BLaER1 treated with 17β-estradiol and CSF1 and Interleukin-3, amounts not matched to agents 10 nM and 100 nM (cell line): ENCODE data around the gene KCMF1.

Experiments
- H3K27ac ChIP-seq, 11 experiments: shearing (Covaris generic); formaldehyde crosslinking; 2 replicates each; pipeline ENCODE4 v1.8.1; 2022
- H3K27me3 ChIP-seq, 11 experiments: shearing (Covaris generic); formaldehyde crosslinking; 2 replicates each; pipeline ENCODE4 v1.8.1; 2022
- H3K36me3 ChIP-seq, 11 experiments: shearing (Covaris generic); formaldehyde crosslinking; 2 replicates each; pipeline ENCODE4 v1.8.1; 2022
- H3K4me1 ChIP-seq, 10 experiments: shearing (Covaris generic); formaldehyde crosslinking; 2 replicates each; pipeline ENCODE4 v1.8.1; 2022
- H3K4me2 ChIP-seq, 11 experiments: shearing (Covaris generic); formaldehyde crosslinking; 2 replicates each; pipeline ENCODE4 v1.8.1; 2022
- H3K4me3 ChIP-seq, 10 experiments: shearing (Covaris generic); formaldehyde crosslinking; 2 replicates each; pipeline ENCODE4 v1.8.1; 2022
- H3K9ac ChIP-seq, 11 experiments: shearing (Covaris generic); formaldehyde crosslinking; 2 replicates each; pipeline ENCODE4 v1.8.1; 2022
- H3K9me3 ChIP-seq, 11 experiments: shearing (Covaris generic); formaldehyde crosslinking; replicated peaks in 1 of 11; 2 replicates each; pipeline ENCODE4 v1.8.1; 2022
- H4K20me1 ChIP-seq, 11 experiments: shearing (Covaris generic); formaldehyde crosslinking; 2 replicates each; pipeline ENCODE4 v1.8.1; 2022
- Cebpa-rat ChIP-seq, 11 experiments: shearing (Covaris generic); IDR thresholded peaks; 2 replicates each; pipeline ENCODE4 v1.8.1; 2022

The KCMF1 gene

GRCh38 chr2:85064927-85065577 is 94.1 kb downstream of the KCMF1 start:
- Histone ChIP-seq H4K20me1 (no peaks in the 10 kb centered on the region), H3K27ac (no peak overlapping the region), H3K9me3 (no peaks in the 10 kb centered on the region), H3K36me3 (no peaks in the 10 kb centered on the region), H3K4me3 (no peak overlapping the region), H3K4me1 (peaks cover 0 to 11% (median 8%) of the 10 kb centered on the region in 10 experiments; a peak in 13 of 20 replicates), H3K27me3 (no peaks in the 10 kb centered on the region), H3K9ac (0 out of 22 replicates have a peak overlapping the region, but pooled peaks of 1 of the 11 experiments have one; percentile 23), H3K4me2 (no peak overlapping the region)
- no peak for TF ChIP-seq Cebpa-rat (IDR thresholded peaks at IDR 0.05)

DNA sequence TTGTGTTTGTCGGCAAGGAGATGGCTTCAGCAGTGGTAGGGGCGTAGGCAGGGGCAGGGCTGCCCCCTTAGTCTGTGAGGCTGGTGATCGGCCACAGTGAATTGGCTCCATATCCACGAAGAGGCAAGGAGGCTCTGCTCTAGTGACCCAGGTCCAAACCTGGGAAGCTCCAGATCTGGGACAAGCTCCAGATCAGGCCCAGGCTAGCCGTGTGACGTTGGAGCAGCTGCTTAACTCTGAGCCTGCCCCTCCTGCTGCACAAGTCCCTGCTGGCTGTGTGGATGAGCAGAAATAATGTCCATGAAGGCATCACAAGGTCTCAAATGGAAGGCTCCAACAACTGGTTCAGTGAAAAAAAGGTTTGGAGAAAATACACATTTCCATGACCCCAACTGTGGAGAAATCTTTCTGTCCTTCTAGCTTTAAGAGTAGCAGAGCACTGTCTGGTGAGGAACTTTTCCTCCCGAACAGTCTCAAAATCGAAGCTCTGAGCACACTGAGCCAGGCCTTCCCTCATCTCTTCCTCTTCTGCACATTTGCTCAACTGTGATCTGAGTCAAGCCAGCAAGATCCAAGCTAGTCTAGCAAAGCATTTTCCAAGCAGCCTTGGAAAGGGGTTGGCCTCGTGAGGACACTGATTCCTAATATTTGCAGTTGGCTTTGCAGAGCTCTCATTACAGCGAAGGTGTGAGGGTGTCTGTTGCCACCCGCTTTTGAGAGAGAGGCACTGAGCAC is 95.2 kb downstream of the KCMF1 start:
- Histone ChIP-seq H3K9ac (no peak overlapping the region), H3K27me3 (no peaks in the 10 kb centered on the region), H3K36me3 (no peaks in the 10 kb centered on the region), H3K4me3 (no peak overlapping the region), H3K9me3 (no peaks in the 10 kb centered on the region), H3K4me1 (peaks cover 0 to 11% (median 7%) of the 10 kb centered on the region in 10 experiments; a peak in 12 of 20 replicates), H3K27ac (no peak overlapping the region), H3K4me2 (peak overlapping the region in 7 of 11 experiments; percentile 50 to 85 (median 63); a peak in 3 of 22 replicates), H4K20me1 (no peaks in the 10 kb centered on the region)
- no peak for TF ChIP-seq Cebpa-rat (IDR thresholded peaks at IDR 0.05)

DNA sequence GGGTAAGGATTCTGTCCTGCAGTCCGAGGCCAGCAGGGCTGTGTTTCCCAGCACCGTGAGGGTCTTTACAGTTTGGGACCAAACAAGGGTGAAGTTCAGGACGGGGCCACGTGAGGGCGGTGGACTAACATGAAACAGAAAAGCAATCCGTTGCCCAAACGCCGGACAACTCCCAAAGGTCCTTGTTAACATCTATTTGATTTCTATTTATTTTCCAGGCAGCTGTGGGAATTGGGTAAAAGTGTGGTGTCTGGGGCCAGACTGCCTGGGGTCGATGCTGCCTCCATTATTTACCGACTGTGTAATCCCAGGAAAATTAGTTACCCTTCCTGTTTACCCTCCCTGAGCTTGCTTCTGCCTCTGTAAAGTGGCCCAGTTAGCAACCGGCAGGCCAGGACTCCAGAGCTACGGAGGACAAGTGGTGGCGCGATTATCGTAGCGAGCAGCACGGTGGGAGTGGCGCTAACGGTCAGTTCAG is 96.0 kb downstream of the KCMF1 start:
- Histone ChIP-seq H4K20me1 (no peaks in the 10 kb centered on the region), H3K4me2 (peak overlapping the region; percentile 50 to 85 (median 63); a peak in 21 of 22 replicates), H3K27me3 (no peaks in the 10 kb centered on the region), H3K27ac (peak overlapping the region in 2 of 11 experiments; percentile 7 to 17; a peak in 1 of 22 replicates), H3K9ac (peak overlapping the region in 6 of 11 experiments; percentile 14 to 51 (median 32); a peak in 4 of 22 replicates), H3K9me3 (no peaks in the 10 kb centered on the region), H3K4me3 (peak overlapping the region in 4 of 10 experiments; percentile 18 to 51 (median 34); a peak in 6 of 20 replicates), H3K36me3 (no peaks in the 10 kb centered on the region), H3K4me1 (peaks cover 0 to 11% (median 7%) of the 10 kb centered on the region in 10 experiments; a peak in 12 of 20 replicates)
- no peak for TF ChIP-seq Cebpa-rat (IDR thresholded peaks at IDR 0.05)

DNA sequence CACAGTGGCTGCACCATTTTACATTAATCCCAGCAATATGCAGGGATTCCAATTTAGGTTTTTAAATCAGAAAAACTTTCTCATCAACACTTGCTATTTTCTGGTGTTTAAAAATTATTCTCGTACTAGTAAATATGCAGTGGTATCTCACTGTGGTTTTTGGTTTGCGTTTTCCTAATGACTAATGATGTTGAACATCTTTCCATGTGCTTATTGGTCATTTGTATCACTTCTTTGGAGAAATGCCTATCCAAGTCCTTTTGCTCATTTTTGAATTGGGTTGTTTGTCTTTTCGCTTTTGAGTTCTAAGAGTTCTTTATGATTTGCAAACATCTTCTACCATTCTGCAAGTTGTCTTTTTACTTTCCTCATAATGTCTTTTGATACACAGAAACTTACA is 100.1 kb downstream of the KCMF1 start:
- no peak for TF ChIP-seq Cebpa-rat (IDR thresholded peaks at IDR 0.05)
- H3K36me3 ChIP-seq: no peaks in the 10 kb centered on the region
- H3K4me1 ChIP-seq: peaks cover 0 to 30% (median 11%) of the 10 kb centered on the region in 10 experiments; a peak in 16 of 20 replicates
- H3K4me3 ChIP-seq: no peak overlapping the region
- no peaks in the 10 kb centered on the region for H3K27me3 ChIP-seq
- no peak overlapping the region for H3K27ac ChIP-seq
- no peak overlapping the region for H3K9ac ChIP-seq
- no peaks in the 10 kb centered on the region for H4K20me1 ChIP-seq
- H3K4me2 ChIP-seq: no peak overlapping the region
- H3K9me3 ChIP-seq: no peaks in the 10 kb centered on the region

GRCh38 chr2:85073033-85073432 is 102.1 kb downstream of the KCMF1 start:
- no peak overlapping the region for H3K4me3 ChIP-seq
- H3K36me3 ChIP-seq: no peaks in the 10 kb centered on the region
- no peaks in the 10 kb centered on the region for H4K20me1 ChIP-seq
- H3K27me3 ChIP-seq: no peaks in the 10 kb centered on the region
- H3K9ac ChIP-seq: no peak overlapping the region
- H3K27ac ChIP-seq: 0 out of 22 replicates have a peak overlapping the region, but pooled peaks of 1 of the 11 experiments have one; percentile 5
- TF ChIP-seq Cebpa-rat (IDR thresholded peaks at IDR 0.05): no peak
- peak overlapping the region in 4 of 11 experiments; percentile 24 to 62 (median 52); a peak in 7 of 22 replicates for H3K4me2 ChIP-seq
- H3K9me3 ChIP-seq: no peaks in the 10 kb centered on the region
- peaks cover 12 to 38% (median 22%) of the 10 kb centered on the region in 10 experiments for H3K4me1 ChIP-seq

DNA sequence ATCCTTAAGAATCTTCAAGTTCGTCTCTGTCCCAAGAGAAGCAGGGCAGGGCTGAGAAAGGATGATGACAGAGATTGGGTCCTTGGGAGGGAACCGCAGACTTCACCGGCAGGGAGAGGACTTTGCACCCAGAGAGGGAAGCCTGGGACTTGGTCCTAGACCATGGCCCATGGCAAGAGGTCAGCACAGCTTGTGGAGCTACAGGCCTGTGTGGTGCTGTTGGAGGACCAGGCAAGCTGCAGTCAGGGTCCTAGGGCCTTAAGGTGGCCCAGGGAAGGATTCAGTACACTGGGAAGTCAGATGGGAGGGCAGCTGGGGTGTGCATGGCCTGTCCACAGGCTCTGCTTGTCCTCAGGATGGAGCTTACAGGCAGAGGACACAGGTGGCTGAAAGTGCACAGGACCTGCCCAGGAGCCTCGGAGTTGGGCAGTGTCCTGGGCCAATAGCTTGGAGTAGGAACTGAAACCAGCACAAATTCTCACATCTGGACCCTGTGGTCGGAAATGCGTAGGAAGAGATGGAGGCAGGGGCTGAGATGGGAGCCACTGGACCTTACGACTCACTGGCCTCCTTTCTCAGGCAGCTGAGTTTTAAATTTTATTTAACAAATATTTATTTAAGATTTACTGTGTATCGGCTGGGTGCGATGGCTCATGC is 105.8 kb downstream of the KCMF1 start:
- H3K4me1 ChIP-seq: peaks cover 36 to 57% (median 43%) of the 10 kb centered on the region in 10 experiments
- peak overlapping the region in 5 of 11 experiments; percentile 3 to 44 (median 26); a peak in 5 of 22 replicates for H3K27ac ChIP-seq
- H4K20me1 ChIP-seq: no peaks in the 10 kb centered on the region
- no peak for TF ChIP-seq Cebpa-rat (IDR thresholded peaks at IDR 0.05)
- H3K4me2 ChIP-seq: peak overlapping the region; percentile 4 to 67 (median 56); a peak in 20 of 22 replicates
- no peaks in the 10 kb centered on the region for H3K36me3 ChIP-seq
- peaks cover 4 to 19% (median 6%) of the 10 kb centered on the region in 11 experiments for H3K9me3 ChIP-seq
- H3K27me3 ChIP-seq: no peaks in the 10 kb centered on the region
- H3K4me3 ChIP-seq: no peak overlapping the region
- no peak overlapping the region for H3K9ac ChIP-seq

- Histone ChIP-seq H3K4me1 (peaks cover 36 to 49% (median 41%) of the 10 kb centered on the region in 10 experiments), H3K9me3 (peaks cover 16 to 31% (median 17%) of the 10 kb centered on the region in 11 experiments), H3K9ac (peak overlapping the region in 1 of 11 experiments; percentile 26; a peak in 1 of 22 replicates), H3K27ac (peak overlapping the region in 2 of 11 experiments; percentile 27 to 33; a peak in 4 of 22 replicates), H3K4me3 (no peak overlapping the region), H3K36me3 (no peaks in the 10 kb centered on the region; a peak in 1 of 22 replicates), H4K20me1 (no peaks in the 10 kb centered on the region), H3K4me2 (peak overlapping the region; percentile 2 to 67 (median 45); a peak in 16 of 22 replicates), H3K27me3 (no peaks in the 10 kb centered on the region)
- TF ChIP-seq Cebpa-rat (IDR thresholded peaks at IDR 0.05): no peak
Measured at GRCh38 chr2:85077859-85078419, 107.0 kb downstream of the KCMF1 start.

GRCh38 chr2:85078536-85078935 is 107.6 kb downstream of the KCMF1 start:
- no peak for TF ChIP-seq Cebpa-rat (IDR thresholded peaks at IDR 0.05)
- Histone ChIP-seq H3K4me3 (no peak overlapping the region), H3K9me3 (peaks cover 20 to 36% (median 23%) of the 10 kb centered on the region in 11 experiments), H3K9ac (no peak overlapping the region), H4K20me1 (no peaks in the 10 kb centered on the region), H3K27ac (no peak overlapping the region), H3K4me1 (peaks cover 36 to 43% (median 38%) of the 10 kb centered on the region in 10 experiments), H3K4me2 (peak overlapping the region; percentile 2 to 67 (median 29); a peak in 13 of 22 replicates), H3K36me3 (no peaks in the 10 kb centered on the region; a peak in 1 of 22 replicates), H3K27me3 (no peaks in the 10 kb centered on the region)
